NCI-H146 (cell line): ENCODE measurements around the gene SHC1.

Experiments
- DNase-seq: peaks from one replicate; lab custom pipeline; 2025; lab: John Stamatoyannopoulos, UW

The SHC1 gene

DNA sequence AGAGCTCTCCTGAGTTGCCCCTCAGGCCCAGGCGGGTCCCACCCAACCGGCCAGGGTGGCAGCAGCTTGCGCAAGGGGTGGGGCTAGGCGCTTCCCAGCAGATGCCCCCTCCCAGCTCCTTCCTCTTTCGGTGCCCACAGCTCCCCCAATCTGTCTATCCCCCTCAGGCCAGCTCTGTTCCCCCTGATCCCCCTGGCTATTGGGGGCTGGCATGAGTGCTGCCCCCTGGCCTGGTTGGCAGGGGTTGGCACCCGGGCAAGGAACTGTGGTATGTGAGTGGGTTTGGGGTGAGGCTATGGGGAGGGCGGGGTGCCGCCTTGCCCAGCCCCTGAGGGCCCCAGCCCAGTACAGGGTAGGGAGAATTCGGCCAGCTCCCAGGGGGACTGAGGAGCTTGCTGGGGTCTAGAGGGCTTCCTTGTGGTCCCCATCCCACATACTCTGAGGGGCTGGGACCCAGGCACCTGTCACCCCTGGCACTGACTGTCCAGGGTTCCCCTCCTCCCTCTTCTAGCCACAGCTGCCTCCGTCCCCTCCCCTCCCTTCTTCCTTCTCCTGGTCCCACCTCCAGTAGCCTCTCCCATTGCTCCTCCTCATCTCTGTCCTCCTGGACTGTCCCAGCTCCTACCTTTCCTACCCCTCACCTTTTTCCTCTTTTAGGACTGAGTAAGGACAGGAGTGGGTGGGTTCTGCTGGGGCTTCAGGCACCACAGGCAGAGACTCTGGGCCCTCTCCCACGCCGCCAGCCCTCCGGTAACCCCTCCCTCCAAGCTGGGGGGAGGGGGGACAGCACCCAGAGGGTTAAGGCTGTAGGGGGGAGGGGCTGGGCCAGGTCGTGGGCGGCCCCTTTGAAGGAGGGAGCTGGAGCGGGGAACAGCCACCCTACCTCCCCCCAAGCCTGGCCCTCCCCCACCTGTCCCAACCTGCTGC lies 37.7 kb upstream of the SHC1 start:
- DNase-seq, result no peak

- DNase-seq, result no peak
These were observed 36.8 kb upstream of the SHC1 start for GRCh38 chr1:155007251-155007828.

DNA sequence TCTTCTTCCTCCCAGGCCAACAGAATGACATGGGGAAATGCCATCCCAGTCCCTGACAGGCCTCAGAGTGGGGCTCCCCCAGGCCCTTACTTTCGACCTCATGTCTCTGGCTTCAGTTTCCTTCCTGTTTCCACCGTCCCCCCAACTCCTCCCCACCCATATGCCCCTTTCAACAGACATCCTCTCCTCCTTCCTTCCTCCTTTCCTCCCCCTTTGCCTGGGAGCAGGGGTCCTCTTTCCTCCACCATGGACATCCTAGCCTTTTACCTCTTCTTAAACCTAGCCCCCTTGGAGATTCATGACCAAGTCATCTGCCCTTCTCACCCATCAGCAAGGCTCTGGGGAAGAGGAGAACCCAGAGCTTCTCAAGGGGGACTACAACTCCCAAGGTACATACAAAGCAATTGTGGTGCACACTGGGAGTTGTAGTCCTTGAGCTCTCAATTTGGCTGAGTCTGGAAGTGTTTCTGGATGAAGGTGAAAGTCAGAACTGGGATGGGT lies 36.1 kb upstream of the SHC1 start:
- no peak for DNase-seq

- DNase-seq, result no peak
These were observed 34.8 kb upstream of the SHC1 start for GRCh38 chr1:155005076-155006011.

- no peak for DNase-seq
These were observed 34.0 kb upstream of the SHC1 start for GRCh38 chr1:155004352-155005075.

GRCh38 chr1:155003766-155004351 lies 33.3 kb upstream of the SHC1 start:
- DNase-seq, result peak; percentile 40

GRCh38 chr1:155003227-155003765 lies 32.7 kb upstream of the SHC1 start:
- peak; percentile 56 for DNase-seq

GRCh38 chr1:155002464-155003226 lies 32.1 kb upstream of the SHC1 start, which contains the start of gene ZBTB7B:
Gene ZBTB7B (plus strand): TSS chr1:155002802. CDS start chr1:155014661, 11,859 bp downstream.
- peak; percentile 85 for DNase-seq

DNA sequence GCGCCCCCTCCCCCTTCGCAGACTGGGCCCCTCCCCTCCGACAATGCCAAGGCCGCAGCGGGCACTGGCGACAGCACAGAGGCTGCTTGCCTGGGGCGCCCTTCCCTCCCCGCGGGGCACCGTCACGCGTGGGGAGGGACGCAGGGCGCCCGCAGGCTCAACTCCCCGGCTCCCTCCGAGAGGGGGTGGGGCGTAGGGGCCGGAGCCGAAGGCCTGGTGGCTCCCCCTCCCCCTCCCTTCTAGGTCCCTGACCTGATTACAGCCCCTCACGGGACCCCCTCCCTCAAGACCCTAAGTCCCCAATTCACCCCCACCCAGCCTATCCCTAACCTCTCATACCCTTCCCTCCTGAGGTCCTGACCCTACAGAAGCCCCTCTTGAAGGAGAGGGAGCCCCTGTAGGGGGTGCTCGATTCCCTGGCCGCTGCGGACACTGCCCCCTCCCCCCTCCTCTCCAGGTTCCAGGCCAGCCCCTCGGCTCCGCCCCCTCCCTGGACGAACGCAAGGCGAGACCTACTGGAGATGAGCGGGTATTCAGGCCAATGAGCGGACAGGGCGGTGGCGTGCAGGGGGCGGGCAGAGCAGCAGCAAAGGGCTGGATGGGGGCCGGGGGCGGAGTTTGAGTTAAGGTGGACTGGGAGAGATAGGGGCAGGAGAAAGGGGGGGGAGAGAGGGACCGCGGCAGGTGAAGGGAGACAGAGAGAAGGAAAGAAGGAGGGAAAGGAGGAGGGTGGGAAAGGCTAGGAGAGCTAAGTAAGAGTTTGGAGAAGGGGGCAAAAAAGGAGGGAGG lies 31.3 kb upstream of the SHC1 start:
- peak; percentile 99 for DNase-seq

- DNase-seq, result no peak
These were observed 30.8 kb upstream of the SHC1 start for GRCh38 chr1:155001425-155001674.

DNA sequence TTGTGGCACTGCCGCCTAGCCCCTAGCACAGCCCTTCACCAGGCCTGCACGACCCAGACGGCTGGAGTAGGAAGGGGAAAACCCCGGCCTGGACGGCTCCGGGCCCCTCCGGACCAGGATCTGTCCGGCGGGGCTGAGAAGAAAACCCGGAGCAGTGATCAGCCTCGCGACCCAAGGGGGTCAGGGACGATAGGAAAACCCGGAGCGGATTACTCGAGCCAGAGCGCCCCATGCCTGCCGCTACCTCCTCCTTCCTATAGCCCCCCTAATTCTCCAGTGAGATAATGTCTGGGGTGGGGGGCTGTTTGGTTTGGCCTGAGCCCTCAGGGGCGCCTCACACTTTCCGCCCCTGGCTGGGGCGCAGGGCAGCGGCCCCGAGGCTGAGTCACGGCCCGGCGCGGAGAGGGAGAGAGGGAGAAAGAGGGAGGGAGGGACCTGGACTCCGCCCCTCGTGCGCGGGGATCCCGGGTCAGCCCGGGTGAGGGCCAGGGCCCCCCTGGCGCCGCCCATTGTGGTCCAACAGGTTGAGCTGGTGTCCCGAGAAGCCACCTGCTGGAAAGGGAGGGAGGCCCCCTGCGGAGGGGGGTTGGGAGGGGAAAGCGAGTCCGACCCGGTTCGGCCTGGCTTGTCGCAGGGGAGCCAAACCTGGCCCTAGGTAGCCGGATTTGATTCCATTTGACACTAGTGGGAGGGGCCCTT lies 30.3 kb upstream of the SHC1 start:
- DNase-seq, result peak; percentile 92

DNA sequence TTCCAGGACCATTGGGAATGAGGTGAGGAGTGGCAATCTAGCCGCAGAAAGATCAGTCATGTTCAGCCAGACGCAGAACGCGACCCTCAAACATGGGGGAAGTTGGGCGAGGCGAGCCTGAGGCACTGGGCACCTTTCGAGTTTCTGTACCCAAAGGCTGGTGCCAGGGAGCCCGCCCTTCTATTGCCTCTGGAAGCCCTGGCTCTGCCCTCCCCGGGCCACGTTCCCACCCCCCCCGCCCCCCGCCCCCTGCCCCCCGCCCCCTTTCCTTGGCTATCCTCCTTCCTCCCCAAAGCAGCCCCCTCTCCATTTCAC lies 29.8 kb upstream of the SHC1 start:
- DNase-seq, result no peak

GRCh38 chr1:154999571-155000410 lies 29.2 kb upstream of the SHC1 start:
- DNase-seq, result peak; percentile 75

DNA sequence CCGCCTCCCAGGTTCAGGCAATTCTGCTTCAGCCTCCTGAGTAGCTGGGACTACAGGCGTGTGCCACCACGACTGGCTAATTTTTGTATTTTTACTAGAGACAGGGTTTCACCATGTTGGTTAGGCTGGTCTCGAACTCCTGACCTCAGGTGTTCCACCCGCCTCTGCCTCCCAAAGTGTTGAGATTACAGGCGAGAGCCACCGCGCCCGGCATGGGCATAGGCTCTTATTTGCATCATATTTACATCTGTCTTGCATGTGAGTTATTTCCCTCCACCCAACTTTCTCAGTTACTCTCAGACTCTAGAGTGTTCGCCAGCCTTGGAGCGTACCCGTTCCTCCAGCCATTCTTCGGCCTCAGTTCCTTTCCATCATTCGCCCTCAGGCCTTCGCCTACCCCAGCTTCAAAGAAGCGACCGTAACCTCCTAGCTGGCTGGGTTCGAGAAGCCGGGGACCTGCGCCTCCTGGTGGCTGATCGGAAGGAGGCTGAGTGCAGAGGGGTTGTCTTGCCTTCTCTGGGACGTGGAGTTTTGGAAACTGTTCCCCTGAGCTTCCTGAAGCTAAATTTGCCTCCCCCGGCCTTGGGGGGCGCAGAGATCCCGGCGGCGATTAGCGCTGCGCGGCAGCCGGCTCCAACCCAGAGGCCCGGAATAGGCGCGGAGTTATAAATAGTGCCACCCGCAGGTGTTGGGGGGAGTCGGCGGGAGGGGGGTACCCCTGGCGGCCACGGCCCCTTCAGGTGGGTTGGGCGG lies 28.4 kb upstream of the SHC1 start:
- peak; percentile 72 for DNase-seq

DNA sequence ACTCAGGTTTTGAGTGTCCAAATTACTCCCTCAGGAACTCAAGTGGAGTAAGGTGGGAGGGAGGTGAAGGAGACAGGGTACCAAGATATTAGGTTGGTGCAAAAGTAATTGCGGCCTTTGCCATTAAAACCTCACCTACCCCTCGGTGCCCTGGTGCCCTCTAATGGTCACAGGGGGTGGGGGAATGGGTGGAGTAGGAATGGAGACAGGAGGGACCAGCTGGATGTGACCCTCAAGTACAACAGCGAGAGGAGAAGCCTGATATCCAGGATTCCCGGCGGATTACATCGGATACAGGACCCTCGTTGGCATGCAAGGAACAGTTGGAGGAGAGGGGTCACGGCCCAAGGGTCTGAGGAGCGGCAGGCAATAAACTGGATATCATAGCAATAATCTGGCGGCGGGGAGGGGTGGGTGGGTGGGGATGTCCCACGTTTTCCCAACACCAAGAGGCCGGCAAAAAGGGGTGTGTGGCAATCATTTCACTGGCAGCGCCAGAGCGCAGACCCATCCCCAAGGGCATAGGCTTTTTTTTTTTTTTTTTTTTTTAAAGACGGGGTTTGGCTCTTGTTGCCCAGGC lies 27.7 kb upstream of the SHC1 start:
- DNase-seq, result no peak

GRCh38 chr1:154996966-154997701 lies 26.6 kb upstream of the SHC1 start:
- no peak for DNase-seq
